Stimulated activated CD4-positive, alpha-beta T cell treated with anti-CD3 and anti-CD28 coated beads, Interleukin-15, amount 100 ng/mL, for 24 hours (primary cell): ENCODE data around the gene ARHGAP23.

Experiments used
- DNase-seq: peaks from one replicate; pipeline ENCODE4 v3.0.0-alpha.2; 2020

Gene ARHGAP23

GRCh38 chr17:38443356-38444031, 15.2 kb downstream of the ARHGAP23 start:
- DNase-seq, result no peak

- peak; percentile 74 for DNase-seq
Observed at GRCh38 chr17:38444151-38444550, 15.9 kb downstream of the ARHGAP23 start.

GRCh38 chr17:38447502-38448085, 19.3 kb downstream of the ARHGAP23 start:
- no peak for DNase-seq

- DNase-seq, result no peak
Observed at GRCh38 chr17:38448208-38448771, 20.0 kb downstream of the ARHGAP23 start.

GRCh38 chr17:38449364-38449763, 21.1 kb downstream of the ARHGAP23 start:
- no peak for DNase-seq

GRCh38 chr17:38450557-38451029, 22.3 kb downstream of the ARHGAP23 start:
- no peak for DNase-seq

- no peak for DNase-seq
Observed at GRCh38 chr17:38451030-38451839, 23.0 kb downstream of the ARHGAP23 start.

GRCh38 chr17:38451840-38452529, 23.7 kb downstream of the ARHGAP23 start:
- DNase-seq, result no peak

- DNase-seq, result no peak
Observed at GRCh38 chr17:38452719-38453118, 24.5 kb downstream of the ARHGAP23 start.

GRCh38 chr17:38453951-38454421, 25.7 kb downstream of the ARHGAP23 start:
- DNase-seq, result peak; percentile 14

- DNase-seq, result no peak
Observed at GRCh38 chr17:38454532-38454931, 26.3 kb downstream of the ARHGAP23 start.

GRCh38 chr17:38455288-38455915, 27.1 kb downstream of the ARHGAP23 start:
- no peak for DNase-seq

GRCh38 chr17:38456031-38456815, 28.0 kb downstream of the ARHGAP23 start:
- DNase-seq, result no peak

- DNase-seq, result no peak
Observed at GRCh38 chr17:38457577-38458371, 29.5 kb downstream of the ARHGAP23 start.

GRCh38 chr17:38458521-38458920, 30.3 kb downstream of the ARHGAP23 start:
- no peak for DNase-seq

- DNase-seq, result no peak
Observed at GRCh38 chr17:38459567-38459966, 31.3 kb downstream of the ARHGAP23 start.

GRCh38 chr17:38460082-38460715, 31.9 kb downstream of the ARHGAP23 start:
- no peak for DNase-seq

- no peak for DNase-seq
Observed at GRCh38 chr17:38460716-38461630, 32.7 kb downstream of the ARHGAP23 start.

- DNase-seq, result no peak
Observed at GRCh38 chr17:38461683-38462082, 33.4 kb downstream of the ARHGAP23 start.
